Thyroid gland (tissue), 4 donors: ENCODE data around the gene SERPINF2. TPM values are rescaled to one million over a fixed set of nuclear protein-coding genes. Genes with fewer than 3 reads are reported as not detected.

Experiments
- DNase-seq, 2 donors: peaks; one replicate each; pipeline ENCODE4 v3.0.0-alpha.2; 2019
- H3K27ac ChIP-seq, 3 donors: fragments of 200-600 bp; sonication (generic); 1 replicate in 2 of 3; 2 replicates in 1 of 3; pipeline ENCODE4 v1.5.1; 2016 to 2019; ENCODE audit warnings: mild to moderate bottlenecking in 1 of 3, moderate library complexity in 1 of 3
- H3K27me3 ChIP-seq: fragments of 200-600 bp; sonication (generic); one replicate; pipeline ENCODE4 v1.5.1; 2019
- H3K36me3 ChIP-seq, 2 donors: fragments of 200-600 bp; sonication (generic); one replicate each; pipeline ENCODE4 v1.5.1; 2016 to 2019
- H3K4me1 ChIP-seq, 2 donors: fragments of 200-600 bp; sonication (generic); one replicate each; pipeline ENCODE4 v1.5.1; 2017 to 2019
- H3K4me3 ChIP-seq, 3 donors: fragments of 200-600 bp; sonication (generic); replicated peaks in 1 of 3; 1 replicate in 2 of 3; 2 replicates in 1 of 3; pipeline ENCODE4 v1.5.1; 2016; ENCODE audit warnings: mild to moderate bottlenecking in 1 of 3
- H3K9me3 ChIP-seq: fragments of 200-600 bp; sonication (generic); one replicate; pipeline ENCODE4 v1.5.1; 2017
- CTCF ChIP-seq, 6 experiments: fragments of 200-600 bp in 3 of 6; fragments of 450-650 bp in 3 of 6; sonication (generic) in 3 of 6; IDR thresholded peaks; one replicate each; pipeline ENCODE4 v1.5.1; 2016 to 2019; ENCODE audit warnings: antibody characterized with exemption in 6 of 6, mild to moderate bottlenecking in 2 of 6, inconsistent platforms in 1 of 6, moderate library complexity in 1 of 6
- POLR2A ChIP-seq, 2 donors: fragments of 450-650 bp; IDR thresholded peaks; one replicate each; pipeline ENCODE4 v1.6.1; 2017; ENCODE audit warnings: antibody characterized with exemption in 2 of 2, mild to moderate bottlenecking in 2 of 2, moderate library complexity in 1 of 2
- WGBS, 2 donors: methylation state at CpG; one replicate each; pipeline ENCODE4 v1.1.5; 2017; 5-methylcytosine and 5-hydroxymethylcytosine counted together
- intact Hi-C: fragments of 100-400 bp; cut with DNase I; formaldehyde crosslinking; loops from one replicate; pipeline ENCODE4 v1.15.1; 2023
- total RNA-seq, 4 donors: library from RNA; depleted of rRNA; stranded (reverse); fragments of >200 nt; gene quantifications; one replicate each; pipeline ENCODE4 v1.2.3, GENCODE V29; 2016

The SERPINF2 gene
- total RNA-seq, 4 donors from 2014 or later: 4.3 to 9.7 (median 7.1) TPM

- 78 to 85% methylated on average over 4 of the region's 4 CpGs for WGBS, 2 donors
- TF ChIP-seq CTCF (IDR thresholded peaks at IDR 0.05): no peak
- TF ChIP-seq POLR2A (IDR thresholded peaks at IDR 0.05): no peak
- peak overlapping the region; percentile 85 to 99 (median 98) for H3K27ac ChIP-seq
- H3K4me3 ChIP-seq: no peak overlapping the region
- intact Hi-C loops: loop anchor here (5.0 kb wide), 1 partner anchor 59 kb away; no protein-coding TSS in a partner anchor
- H3K27me3 ChIP-seq: no peaks in the 10 kb centered on the region
- no peak for DNase-seq
- peaks cover 29 to 52% of the 10 kb centered on the region in 2 donors for H3K4me1 ChIP-seq
- no peaks in the 10 kb centered on the region for H3K9me3 ChIP-seq
- no peaks in the 10 kb centered on the region for H3K36me3 ChIP-seq
Measured at GRCh38 chr17:1785930-1786329, 43.3 kb downstream of the SERPINF2 start.

GRCh38 chr17:1786708-1787107, 44.0 kb downstream of the SERPINF2 start:
- Histone ChIP-seq H3K9me3 (no peaks in the 10 kb centered on the region), H3K27me3 (no peaks in the 10 kb centered on the region), H3K4me1 (peaks cover 22 to 44% of the 10 kb centered on the region in 2 donors), H3K4me3 (no peak overlapping the region), H3K27ac (peak overlapping the region; percentile 85 to 99 (median 98)), H3K36me3 (no peaks in the 10 kb centered on the region)
- no peak for TF ChIP-seq CTCF (IDR thresholded peaks at IDR 0.05)
- TF ChIP-seq POLR2A (IDR thresholded peaks at IDR 0.05): no peak
- no peak for DNase-seq
- 80 to 82% methylated on average over 7 of the region's 7 CpGs for WGBS, 2 donors
- intact Hi-C loops: loop anchor here (5.0 kb wide), 1 partner anchor 59 kb away; no protein-coding TSS in a partner anchor

- WGBS, 2 donors: 80 to 82% methylated on average over 16 of the region's 16 CpGs
- no peak for DNase-seq
- H3K9me3 ChIP-seq: no peaks in the 10 kb centered on the region
- peaks cover 15 to 41% of the 10 kb centered on the region in 2 donors for H3K4me1 ChIP-seq
- TF ChIP-seq POLR2A (IDR thresholded peaks at IDR 0.05): no peak
- no peak for TF ChIP-seq CTCF (IDR thresholded peaks at IDR 0.05)
- intact Hi-C loops: loop anchor here (5.0 kb wide), 1 partner anchor 60 kb away; no protein-coding TSS in a partner anchor
- H3K27ac ChIP-seq: peak overlapping the region; percentile 85 to 99 (median 98)
- no peak overlapping the region for H3K4me3 ChIP-seq
- H3K27me3 ChIP-seq: no peaks in the 10 kb centered on the region
- H3K36me3 ChIP-seq: no peaks in the 10 kb centered on the region
Measured at GRCh38 chr17:1787301-1787902, 44.7 kb downstream of the SERPINF2 start.

- DNase-seq: no peak
- H3K4me1 ChIP-seq: peaks cover 8 to 36% of the 10 kb centered on the region in 2 donors
- 68 to 75% methylated on average over 5 of the region's 5 CpGs for WGBS, 2 donors
- H3K36me3 ChIP-seq: no peaks in the 10 kb centered on the region
- H3K27ac ChIP-seq: no peak overlapping the region
- TF ChIP-seq POLR2A (IDR thresholded peaks at IDR 0.05): no peak
- TF ChIP-seq CTCF (IDR thresholded peaks at IDR 0.05): no peak
- H3K4me3 ChIP-seq: no peak overlapping the region
- no peaks in the 10 kb centered on the region for H3K27me3 ChIP-seq
- H3K9me3 ChIP-seq: no peaks in the 10 kb centered on the region
- intact Hi-C loops: loop anchor here (5.0 kb wide), 1 partner anchor 63 kb away; no protein-coding TSS in a partner anchor
Measured at GRCh38 chr17:1789936-1790335, 47.3 kb downstream of the SERPINF2 start.
